NCI-H1105 treated with DMSO at 0.1 percent for 48 hours (cell line): ENCODE data around the gene PRPF31.
"Not testable (repeated sequence)": the region's sequence is repeated elsewhere in the genome, so short reads cannot be mapped to it uniquely, and the experiment has no call there.

Experiments used
- DNase-seq: peaks from one replicate; lab custom pipeline; 2025; lab: John Stamatoyannopoulos, UW

Gene PRPF31

DNA sequence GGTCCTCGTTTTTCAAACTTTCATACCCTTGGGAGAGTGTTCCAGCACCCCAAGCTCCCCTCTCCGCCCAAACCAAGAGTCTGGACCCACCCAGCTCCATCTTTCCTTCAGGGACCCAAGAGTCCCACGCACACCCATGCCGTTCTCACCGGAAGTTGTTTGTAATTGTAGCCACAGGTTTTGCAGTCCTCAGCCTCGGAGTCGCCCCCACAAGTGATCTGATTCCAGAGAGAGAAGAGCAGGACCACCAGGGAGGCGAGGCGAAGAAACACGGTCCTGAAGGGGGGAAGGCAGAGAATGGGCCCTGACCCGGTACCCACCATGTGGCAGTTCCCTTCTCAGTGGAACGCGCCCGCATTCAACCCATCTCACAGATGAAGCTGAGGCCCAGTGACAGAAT is 47.3 kb downstream of the PRPF31 start:
- DNase-seq = no peak

DNA sequence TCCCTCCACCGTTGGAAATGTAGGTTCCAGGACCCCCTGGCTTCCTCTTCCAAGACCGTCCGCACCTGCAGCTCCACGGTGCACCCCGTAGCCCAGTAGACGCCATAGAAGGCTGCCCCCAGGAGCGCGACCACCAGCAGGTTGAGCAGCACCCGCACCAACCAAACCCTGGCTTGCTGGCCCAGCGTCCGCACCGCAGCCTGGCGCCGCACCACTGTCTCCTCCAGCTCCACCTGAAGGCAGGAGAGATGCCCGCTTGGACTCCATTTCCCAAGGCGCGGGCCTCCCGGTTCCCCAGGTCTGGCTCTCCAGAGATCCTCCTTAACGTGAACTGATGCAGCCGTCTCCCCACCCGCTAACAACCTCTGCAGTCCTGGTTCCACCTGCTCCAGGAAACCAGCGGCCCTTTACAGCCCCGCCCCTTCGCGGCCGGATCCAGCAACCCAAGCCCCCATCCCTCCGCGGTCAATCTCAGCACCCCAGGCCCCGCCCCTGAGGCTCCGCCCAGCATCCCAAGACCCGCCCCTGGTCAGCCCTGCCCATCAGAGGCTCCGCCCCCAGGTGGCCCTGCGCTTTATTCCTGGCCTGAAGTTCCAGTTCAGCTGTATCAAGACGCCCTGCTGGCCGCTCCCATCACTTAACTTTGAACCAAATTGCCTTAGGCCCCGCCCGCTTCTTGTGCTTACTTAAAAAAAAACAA is 49.0 kb downstream of the PRPF31 start:
- no peak for DNase-seq

DNA sequence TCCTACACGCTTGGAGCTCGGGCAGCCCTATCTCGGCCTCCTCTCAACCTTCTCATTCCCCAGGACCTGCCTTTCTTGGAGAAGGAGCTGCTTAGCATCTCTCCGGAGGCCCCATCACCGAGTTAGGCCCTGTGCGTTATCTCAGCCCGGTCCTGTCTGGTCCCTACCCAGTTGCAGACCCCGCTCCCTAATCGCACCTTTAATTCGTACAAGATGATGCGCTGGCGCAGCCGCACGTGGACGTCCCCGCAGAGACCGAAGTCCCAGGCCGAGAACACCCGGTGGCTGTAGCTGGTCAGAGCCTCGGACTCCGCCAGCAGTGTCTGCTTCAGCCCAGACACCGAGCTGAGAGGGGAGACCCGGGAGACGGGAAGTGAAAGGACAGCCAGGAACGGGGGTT is 49.7 kb downstream of the PRPF31 start:
- DNase-seq = no peak

DNA sequence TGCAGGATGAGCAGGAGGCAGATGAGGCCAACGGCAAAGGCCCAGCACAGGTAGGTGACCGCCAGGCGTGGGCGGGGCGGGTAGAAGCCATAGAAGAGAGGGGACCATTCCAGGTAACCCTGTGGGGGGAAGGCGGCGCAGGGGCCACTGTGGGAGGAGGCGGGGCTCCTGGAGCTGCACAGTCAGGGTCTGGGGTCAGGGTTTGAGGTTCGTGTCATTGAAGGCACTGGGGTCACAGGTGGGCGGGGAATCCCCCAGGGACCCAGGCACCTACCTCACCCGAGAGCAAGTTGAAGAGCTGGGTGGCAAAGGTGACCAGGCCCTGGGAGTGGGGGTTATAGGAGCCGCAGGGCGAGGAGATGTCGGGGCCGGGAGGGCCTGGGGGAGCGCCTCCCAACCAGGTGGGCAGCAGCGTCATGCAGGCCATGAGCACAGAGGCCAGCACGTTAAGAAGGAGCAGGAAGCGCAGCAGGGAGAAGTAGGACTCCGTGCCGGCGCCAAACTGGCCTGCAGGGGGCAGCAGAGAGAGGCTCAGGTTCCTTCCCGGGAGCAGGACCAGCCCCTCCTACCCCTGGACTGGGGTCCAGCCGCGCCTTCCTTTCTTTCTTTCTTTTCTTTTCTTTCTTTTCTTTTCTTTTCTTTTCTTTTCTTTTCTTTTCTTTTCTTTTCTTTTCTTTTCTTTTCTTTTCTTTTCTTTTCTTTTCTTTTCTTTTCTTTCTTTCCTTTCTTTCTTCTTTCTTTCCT is 52.8 kb downstream of the PRPF31 start:
- DNase-seq = peak; percentile 76

DNA sequence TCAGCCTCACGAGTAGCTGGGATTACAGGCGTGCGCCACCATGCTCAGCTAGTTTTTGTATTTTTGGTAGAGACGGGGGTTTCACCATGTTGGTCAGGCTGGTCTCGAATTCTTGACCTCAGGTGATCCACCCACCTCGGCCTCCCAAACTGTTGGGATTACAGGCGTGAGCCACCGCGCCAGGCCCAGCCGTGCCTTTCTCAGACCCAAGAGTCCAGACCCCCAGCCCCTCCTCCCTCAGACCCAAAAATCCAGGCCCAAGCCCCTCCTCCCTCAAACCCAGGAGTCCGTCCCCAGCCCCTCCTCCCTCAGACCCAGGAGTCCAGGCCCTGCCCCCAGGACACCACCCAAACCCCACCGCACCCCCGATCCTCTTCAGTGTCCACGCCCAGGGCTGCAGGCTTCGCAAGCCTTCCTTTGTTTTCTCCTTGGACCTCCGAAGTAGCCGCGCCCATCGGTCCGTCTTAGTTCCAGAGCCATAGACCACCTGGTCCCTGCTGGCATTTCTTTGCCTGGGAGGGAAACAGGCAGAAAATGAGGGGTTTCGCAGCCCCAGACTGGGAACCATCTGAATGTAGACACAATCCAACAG is 53.7 kb downstream of the PRPF31 start:
- no peak for DNase-seq

DNA sequence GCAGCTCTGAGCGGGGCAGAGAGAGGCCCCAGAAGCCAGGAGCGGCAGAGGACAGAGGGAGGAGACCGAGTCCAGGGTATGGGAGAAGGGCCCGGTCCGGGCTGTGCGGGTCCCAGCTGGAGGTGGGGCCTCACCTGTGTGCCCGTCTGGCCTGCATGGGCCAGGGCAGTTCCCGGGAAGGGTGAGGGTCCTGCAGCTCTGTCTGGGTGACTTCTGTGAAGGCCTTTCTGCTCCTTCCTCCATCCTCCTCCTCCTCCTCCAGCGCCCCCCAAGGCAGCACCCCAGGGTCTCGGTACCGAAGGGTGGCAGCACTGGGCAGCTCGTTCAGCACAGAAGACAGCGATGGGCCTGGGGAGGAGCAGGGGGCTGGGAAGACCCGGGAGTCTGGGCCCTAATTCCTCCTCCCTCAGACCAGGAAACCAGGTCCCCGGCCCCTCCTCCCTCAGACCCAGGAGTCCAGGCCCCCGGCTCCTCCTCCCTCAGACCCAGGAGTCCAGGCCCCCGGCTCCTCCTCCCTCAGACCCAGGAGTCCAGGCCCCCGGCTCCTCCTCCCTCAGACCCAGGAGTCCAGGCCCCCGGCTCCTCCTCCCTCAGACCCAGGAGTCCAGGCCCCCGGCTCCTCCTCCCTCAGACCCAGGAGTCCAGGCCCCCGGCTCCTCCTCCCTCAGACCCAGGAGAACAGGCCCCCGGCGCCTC is 56.3 kb downstream of the PRPF31 start:
- not testable (repeated sequence) for DNase-seq

DNA sequence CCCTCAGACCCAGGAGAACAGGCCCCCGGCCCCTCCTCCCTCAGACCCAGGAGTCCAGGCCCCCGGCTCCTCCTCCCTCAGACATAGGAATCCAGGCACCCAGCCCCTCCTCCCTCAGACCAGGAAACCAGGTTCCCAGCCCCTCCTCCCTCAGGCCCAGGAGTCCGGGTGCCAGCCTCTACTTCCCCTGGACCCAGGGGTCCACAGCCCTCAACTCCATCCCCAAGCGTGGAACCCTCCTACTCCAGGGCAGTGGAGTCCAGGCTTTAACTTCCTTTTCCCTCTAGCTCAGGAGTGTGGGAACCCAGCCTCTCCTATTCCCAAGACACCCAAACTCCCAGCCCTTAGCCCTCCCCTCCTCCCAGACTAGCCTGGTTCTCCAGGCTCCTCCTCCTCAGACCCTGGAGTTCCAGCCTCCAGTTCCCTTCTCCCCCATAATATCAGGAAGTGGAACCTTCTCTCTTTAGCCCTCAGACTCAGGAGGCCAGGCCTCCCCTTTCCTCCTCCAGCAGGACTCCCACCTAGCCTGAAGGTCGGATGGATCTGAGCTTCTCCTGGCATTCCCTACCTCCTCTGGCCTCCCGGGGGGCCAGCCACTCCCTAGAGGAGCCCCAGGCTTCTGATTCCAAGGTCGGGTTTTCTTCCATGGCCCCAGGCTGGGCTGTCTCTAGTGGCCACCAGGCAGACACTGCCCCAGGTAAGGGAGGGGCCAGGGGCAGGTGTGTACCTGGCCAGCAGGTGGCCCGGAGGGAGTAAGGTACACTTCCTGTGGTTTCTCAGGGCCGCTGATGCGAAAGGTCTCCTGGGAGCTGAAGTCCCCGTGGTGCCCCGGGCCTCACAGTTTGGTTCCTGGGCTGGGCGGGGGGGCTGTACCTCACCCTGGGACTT is 57.2 kb downstream of the PRPF31 start, which contains the start of gene TMC4:
Gene TMC4 (minus strand): TSS at position 690 of the 888 bp plus-strand sequence. CDS start 43 bp downstream, at position 647.
- peak; percentile 86 for DNase-seq

DNA sequence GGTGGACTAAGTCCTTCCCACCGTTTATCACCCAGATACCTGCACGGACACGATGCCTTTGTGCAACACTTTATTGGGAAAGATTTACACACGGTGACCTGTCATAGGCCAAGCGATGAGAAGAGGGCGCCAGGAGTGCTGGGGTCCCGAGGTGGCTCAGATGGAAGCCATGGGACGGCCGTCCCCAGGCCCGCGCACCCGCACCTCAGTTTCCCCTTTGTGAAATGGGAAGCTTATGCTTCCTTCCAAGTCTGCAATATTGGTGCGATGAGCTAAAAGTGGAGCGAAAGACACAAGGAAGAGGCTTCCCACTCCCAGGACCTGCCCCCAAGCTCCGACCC is 57.8 kb downstream of the PRPF31 start:
- DNase-seq = no peak

DNA sequence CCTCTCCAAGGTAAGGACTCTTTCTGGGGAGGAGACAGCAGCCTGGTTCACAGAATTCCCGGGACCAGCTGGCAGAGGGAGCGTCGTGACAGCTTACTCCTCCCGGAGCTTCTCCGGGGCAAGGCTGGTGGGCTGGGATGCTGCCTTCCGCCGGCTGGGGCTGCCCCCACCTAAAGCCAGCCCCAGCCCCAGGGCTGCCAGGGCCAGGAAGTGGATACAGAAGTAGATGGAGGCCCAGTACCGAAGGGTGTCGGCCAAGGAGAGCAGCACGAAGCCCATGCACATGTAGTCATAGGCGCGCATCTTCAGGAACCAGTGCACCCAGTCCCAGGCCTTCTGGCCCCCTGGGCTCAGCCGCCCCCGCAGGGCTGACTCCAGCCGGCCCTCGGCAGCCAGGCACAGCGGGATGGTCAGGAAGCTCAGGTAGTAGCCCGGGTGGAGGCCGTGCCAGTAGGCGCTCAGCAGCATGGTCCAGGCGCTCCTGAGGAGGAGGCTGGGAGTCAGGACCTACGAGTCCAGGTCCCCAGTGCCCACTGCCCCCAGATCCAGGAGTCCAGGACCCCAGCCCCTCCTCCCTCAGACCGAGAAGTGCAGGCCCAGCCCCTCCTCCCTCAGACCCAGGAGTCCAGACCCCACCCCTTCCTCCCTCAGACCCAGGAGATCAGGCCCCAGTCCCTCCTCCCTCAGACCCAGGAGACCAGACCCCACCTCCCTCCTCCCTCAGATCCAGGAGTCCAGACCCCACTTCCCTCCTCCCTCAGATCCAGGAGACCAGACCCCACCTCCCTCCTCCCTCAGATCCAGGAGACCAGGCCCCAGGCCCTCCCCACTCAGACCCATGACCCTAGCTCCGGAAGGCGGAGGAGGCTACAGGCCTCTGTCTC is 58.6 kb downstream of the PRPF31 start:
- no peak for DNase-seq

DNA sequence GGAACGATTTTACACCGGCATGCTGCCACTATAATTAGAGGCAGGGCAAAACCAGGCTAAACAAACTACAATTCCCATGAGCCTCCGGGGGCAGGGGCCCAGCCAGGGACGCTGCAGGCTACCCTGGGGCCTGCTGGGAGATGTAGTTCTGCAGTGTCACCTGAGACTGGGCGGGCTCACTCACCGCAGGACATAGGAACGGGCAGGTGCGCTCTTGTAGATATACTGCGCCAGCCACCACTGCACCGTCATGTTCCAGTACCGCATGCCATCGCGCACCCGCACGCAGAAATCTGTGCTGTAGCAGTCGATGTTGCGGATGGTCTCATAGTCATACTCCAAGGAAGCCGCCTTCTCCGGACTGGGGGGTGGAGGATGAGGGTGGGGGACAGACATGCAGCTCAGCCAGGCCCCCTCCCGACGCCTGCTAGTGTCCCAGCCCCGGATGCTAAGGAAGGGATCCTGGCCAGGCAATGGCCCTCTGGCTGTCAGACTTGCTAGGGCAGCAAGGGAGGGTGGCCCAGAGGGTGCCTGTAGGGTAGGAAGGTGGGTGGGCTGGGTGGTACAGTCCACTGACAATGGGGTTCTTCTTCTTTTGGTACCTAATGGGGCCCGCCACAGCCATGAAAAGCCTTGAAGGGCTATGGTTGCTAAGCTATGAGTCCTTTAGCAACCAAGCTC is 63.2 kb downstream of the PRPF31 start:
- DNase-seq = no peak

DNA sequence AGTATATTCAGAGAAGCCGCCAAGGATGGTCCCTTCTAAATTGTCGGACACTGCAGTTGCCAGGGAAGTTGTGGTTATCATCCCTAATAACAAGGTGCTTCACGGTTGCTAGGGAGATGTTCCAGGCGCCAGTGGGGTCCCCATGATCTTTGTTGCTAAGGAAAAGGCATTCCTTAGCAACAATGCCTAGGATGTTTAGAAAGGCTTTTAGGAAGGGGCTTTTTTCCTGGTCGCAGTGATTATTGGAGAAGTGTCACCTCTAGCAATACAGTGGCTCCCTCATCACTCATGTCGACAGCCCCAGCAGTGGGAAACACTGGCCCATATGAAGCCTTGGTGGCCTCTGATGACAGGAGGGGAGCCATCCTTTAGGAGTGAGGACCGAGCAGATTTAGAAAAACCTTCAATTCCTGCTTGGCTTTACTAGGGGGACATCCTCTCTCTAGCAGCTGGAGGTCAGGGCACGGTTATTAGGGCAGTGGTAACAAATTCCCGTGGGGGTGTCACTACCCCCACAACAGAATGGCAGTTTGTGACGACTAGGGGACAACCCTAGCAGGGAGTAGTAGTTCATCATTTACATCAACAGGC is 63.8 kb downstream of the PRPF31 start:
- no peak for DNase-seq

DNA sequence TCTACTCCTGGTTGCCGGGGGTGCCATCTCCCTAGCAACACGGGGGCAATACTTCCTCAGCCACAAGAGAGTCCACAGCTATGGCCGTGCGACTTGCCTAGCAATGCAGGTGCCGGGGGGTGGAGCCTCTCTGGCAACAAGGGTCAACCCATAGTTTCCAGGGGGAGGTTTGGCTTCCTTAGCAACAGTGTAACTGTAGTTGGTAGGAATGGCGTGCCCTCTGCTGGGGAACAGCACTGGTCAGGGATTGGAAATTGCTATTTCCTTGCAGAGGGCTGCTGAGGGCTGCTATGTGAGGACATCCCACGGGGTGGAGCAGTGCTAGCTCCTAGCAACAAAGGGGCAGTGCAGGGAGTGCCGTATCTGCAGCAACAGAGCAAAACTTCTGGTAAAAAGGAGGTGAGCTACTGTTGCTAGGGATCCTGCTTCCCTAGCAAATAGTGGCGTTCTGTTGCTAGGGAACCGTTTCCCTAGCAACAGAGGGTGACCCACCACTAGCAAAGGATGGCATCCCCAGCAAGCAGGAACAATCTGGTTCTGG is 64.4 kb downstream of the PRPF31 start:
- peak; percentile 31 for DNase-seq

DNA sequence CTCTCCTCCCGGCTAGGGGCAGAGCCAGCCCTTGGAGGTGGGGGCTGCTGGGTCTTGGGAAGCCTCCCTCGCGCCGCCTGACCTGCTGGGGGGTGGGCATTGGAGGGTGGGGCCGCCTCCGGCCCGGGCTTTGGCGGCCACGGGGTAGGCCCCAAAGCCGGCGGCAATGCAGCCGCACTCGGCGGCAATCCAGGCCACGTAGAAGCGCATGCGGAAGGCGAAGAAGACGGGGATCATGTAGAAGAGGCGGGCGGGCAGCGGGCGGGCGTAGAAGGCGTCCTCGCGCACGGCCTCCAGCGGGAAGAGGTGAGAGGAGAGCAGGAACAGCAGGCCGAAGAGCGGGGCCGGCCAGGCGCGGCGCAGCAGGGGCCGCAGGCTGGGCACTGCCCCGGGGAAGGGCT is 65.1 kb downstream of the PRPF31 start:
- no peak for DNase-seq
